HG03139 (cell line): ENCODE results near the gene KPTN.
"Not testable (repeated sequence)": the region's sequence is repeated elsewhere in the genome, so short reads cannot be mapped to it uniquely, and the experiment has no call there.

Experiments used
- ATAC-seq: cut with Tn5 transposase; IDR thresholded peaks from one replicate; pipeline ENCODE4 v1.9.1; 2021; ENCODE audit not compliant: unreplicated experiment

KPTN gene

GRCh38 chr19:47492137-47492533 is 8.1 kb upstream of the KPTN start:
- ATAC-seq: no peak

DNA sequence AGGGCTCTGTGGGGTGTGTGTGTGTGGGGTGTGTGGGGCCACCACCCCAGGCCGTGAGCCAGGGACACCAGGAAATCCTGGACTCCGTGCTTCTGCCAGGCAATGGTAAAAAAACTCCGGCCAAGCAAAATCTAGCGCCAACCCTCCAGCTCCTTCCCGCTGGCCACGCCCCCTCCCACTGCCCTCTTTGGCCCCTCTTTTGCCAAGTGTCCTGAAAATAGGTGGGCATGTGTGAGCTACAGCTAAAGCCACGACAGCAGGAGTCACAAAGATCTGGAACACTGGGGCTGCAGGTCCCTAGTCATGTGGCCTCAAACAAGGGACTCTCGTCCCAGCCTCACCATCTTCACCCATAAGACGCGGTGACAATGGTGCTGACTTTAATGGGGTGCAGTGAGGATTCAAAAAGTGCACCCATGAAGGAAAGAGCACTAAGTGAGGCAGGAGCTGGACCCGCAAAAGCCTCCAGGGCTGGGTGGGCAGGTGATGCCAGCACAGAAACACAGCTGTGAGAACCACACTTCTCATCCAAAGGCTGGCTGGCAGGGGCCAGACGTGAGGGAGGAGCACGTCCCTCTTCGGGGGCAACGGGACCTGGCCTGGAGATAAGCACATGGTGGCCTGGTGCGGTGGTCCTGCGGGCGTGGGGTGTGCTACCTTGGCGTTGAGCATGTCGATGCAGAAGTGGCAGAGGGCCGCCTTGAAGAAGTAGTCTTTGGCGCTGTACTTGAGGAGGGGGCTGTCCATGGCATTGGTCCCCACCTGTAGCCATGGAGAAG is 7.5 kb upstream of the KPTN start:
- no peak for ATAC-seq

DNA sequence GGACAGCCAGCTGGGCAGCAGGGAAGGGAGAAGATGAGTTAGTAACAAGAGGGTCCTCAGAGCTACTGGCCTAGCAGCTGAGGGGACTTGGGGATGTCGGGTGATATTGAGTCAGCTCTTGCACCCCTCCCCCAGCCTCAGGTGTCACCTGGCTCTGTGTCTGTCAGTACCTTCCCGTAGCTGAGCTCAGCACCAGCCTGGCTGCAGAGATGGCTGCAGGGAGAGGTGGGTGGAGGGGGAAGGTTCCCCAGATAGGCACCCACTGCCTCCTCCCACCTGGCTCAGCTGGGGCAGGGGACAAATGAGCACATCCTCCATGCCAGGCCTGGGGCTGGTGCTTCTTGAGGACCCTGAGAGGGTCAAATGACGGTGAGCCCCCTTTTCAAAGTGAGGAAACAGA is 6.8 kb upstream of the KPTN start:
- no peak for ATAC-seq

GRCh38 chr19:47490031-47490430 is 6.0 kb upstream of the KPTN start:
- ATAC-seq: no peak

DNA sequence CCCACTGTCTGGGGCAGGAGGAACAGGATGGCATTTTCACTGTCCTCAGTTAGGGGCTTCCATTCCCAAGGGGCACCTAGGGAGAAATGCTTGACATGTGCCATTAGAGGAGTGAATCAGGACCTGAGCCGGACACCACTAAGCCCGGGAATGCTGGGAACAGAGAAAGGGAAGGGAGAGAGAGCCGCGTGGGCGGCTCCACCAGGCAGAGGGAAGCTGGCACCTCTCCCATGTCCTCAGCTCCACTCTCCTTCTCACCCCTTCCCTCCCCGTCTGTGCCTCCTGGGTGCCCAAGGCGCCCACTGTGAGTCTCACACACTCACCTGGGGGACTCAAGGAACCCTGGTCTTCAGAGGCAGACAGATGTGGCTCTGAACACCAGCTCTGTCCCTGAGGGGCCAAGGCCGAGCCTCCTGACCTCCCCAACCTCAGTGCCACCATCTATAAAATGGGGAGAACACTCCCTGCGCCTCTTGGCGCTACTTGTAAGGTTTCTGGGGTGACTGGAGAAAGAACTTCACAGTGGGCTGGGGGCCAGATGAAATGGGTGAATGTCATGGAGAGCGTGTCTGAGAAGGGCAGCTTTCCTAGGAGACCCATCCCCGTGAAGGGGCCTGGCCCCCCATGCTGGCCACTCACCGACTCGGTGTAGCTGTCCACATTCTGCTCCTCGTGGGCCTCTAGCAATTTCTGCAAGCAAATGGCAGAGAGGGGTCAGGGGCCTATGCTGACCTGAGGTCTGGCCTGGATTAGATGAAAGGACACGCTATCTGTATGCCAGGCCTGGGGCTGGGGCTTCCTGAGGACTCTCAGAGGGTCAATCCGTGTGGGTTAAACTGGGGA is 5.3 kb upstream of the KPTN start:
- ATAC-seq: no peak

- ATAC-seq: no peak
These were observed 3.8 kb upstream of the KPTN start for GRCh38 chr19:47487551-47488515.

DNA sequence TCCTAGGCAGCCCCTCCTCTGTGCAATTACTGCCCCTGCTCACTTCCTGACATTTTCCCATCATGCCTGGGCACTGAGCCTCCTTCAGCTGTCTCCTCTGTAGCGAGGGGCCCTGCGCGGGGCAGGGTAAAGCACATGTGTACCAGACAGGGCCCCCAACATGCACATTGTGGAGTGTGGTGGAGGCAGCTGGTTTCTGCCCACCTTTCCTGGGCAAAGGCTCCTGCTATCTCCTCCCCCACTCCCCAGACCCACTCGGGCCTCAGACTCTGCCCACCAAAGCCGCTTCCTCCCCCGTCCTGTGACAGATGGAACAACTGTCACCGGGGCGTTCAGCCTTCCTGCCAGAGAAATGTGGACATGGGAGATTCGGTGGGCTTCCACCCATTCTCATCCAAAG is 2.9 kb upstream of the KPTN start:
- ATAC-seq: no peak

GRCh38 chr19:47486220-47486619 is 2.2 kb upstream of the KPTN start:
- not testable (repeated sequence) for ATAC-seq

DNA sequence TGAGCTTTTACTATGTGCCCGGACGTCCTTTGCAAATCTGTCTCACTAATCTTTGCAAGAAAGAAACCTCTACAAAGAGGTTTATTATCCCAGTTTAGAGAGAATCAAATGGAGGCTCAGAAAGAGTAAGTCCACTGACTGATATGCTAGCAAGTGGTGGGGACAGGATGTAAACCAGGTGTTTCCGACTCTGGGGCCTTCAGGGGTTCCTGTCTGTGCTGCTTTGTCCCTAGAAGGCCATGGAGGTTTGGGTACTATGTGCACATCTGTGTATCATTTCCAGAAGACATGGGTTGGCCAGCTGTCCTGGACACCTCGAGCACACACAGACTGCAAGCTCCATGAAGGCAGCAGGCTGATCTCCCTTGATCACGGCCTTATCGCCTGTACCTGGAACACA is 1.2 kb upstream of the KPTN start:
- ATAC-seq: no peak

DNA sequence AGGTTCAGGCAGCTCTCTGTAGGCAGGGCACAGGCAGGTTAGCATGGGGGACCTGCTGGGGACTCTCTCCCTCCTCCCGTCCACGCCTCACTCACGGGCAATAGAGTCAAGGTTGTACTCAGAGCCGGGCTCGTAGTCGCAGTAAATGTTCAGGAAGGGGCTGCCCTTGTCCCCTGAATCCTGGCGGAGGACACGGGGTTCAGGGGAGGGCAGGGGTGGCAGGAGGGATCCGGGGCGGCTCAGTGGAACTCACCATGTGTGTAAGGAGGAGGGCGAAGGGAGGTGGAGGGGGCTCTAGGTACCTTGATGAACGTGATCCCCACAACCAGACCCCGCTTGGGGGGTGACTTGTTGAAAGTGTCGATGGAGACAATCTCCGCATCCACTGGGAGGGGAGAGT is 819 bp downstream of the KPTN start:
- ATAC-seq: no peak

GRCh38 chr19:47481460-47482052 is 2.5 kb downstream of the KPTN start:
- no peak for ATAC-seq

DNA sequence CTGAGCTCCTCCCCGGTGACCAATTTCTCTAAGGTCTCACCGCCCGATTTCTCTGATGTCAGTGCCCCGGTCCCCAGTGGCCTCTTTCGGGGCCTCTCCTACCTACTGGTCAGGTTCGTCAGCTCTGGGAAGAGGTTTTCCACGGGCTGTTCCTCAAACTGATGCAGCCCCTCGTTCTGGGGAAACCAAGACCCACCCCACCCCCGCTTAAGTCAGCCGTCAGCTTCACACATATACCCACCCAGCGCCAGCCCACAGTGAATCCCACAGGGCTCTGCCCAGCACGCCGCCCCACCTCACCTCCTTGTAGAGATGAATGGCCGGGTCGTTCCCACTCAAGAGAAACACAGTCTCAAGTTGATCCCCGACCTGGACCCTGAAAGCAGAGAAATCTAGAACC is 3.4 kb downstream of the KPTN start:
- no peak for ATAC-seq

- no peak for ATAC-seq
These were observed 4.1 kb downstream of the KPTN start for GRCh38 chr19:47479701-47480503.

- ATAC-seq: no peak
These were observed 7.5 kb downstream of the KPTN start for GRCh38 chr19:47476438-47476972.

- ATAC-seq: no peak
These were observed 8.6 kb downstream of the KPTN start for GRCh38 chr19:47475465-47475864.

- ATAC-seq: no peak
These were observed 10.7 kb downstream of the KPTN start for GRCh38 chr19:47473336-47473735.

DNA sequence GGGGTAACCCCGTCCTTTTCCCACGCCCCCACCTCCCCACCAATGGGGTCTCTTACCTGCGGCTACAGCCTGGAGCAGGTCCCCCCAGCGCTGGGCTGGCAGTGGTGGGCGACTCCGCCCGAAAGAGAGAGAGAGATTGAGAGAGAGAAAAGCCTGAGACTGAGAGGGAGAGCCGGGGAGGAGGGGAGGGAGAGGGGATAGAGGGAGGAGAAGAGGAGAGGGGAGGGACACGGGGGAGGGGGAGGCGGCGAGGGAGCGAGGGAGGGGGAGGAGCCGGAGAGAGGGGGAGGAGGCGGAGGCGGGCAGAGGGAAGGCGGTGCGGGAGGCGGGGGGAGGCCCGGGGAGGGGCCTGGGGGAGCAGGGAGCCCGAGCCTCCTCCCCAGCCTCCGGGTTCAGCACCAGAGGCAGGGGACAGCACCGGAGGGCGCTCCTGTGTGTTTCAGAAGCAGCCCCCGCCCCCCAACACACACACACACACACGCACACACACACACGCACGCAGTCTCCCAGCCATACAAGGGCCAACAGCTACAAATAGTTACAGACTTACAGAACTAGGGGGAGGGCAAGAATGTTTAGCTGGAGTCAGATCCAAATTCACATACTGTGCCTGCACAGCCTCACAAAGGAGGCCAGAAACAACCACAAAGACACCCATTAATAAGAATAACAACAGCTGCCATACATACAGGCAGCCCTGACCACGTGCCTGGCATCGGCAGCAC is 12.1 kb downstream of the KPTN start, which contains the start of gene SLC8A2:
SLC8A2 (minus strand) TSS at position 161 of the 725 bp plus-strand sequence. CDS start 5,490 bp downstream, outside the sequence.
- ATAC-seq: no peak

- no peak for ATAC-seq
These were observed 12.7 kb downstream of the KPTN start for GRCh38 chr19:47471381-47471732.
